Measurements from ENCODE around the gene GTPBP4. TPM values are rescaled to one million over a fixed set of nuclear protein-coding genes. Genes with fewer than 3 reads are reported as not detected.

The GTPBP4 gene
- total RNA-seq, 2 donors from 2014 or later: 31.7 to 105 TPM

DNA sequence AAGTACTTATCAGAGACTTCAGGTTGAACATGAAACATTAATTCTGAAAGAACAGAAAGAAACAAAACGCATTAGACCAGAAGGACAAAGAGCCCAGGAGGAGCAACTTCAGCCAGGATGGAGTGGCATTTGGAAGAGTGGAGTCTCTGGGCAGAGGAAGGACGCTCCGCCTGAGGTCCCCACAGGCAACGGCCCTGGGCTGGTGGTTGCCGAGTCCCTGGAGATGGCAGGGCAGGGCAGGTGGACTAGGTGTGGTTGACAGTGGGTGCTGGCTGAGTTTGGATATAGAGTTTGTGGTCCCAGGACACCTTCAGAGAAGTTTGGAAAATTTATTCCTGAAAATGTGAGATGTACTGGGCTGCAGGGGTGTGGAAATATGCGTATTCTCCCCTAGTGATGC, 29.4 kb upstream of the GTPBP4 start:
- DNase-seq (ENCODE audit: low spot score) (no peak), ATAC-seq (ENCODE audit: insufficient number of reproducible peaks, low FRiP score, low read depth) (no peak)
- H3K4me1 ChIP-seq (ENCODE audit: control insufficient read depth in 1 of 2, low read depth in 2 of 2): no peaks in the 10 kb centered on the region
- no peaks in the 10 kb centered on the region for H3K36me3 ChIP-seq
- H3K9me3 ChIP-seq: no peaks in the 10 kb centered on the region
- H3K27me3 ChIP-seq (replicated peaks; ENCODE audit: insufficient read depth): no peaks in the 10 kb centered on the region
- H3K27ac ChIP-seq: no peak overlapping the region
- H3K4me3 ChIP-seq: no peak overlapping the region
- TF ChIP-seq, protein P1, sequence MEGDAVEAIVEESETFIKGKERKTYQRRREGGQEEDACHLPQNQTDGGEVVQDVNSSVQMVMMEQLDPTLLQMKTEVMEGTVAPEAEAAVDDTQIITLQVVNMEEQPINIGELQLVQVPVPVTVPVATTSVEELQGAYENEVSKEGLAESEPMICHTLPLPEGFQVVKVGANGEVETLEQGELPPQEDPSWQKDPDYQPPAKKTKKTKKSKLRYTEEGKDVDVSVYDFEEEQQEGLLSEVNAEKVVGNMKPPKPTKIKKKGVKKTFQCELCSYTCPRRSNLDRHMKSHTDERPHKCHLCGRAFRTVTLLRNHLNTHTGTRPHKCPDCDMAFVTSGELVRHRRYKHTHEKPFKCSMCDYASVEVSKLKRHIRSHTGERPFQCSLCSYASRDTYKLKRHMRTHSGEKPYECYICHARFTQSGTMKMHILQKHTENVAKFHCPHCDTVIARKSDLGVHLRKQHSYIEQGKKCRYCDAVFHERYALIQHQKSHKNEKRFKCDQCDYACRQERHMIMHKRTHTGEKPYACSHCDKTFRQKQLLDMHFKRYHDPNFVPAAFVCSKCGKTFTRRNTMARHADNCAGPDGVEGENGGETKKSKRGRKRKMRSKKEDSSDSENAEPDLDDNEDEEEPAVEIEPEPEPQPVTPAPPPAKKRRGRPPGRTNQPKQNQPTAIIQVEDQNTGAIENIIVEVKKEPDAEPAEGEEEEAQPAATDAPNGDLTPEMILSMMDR (IDR thresholded peaks at IDR 0.05): no peak

DNA sequence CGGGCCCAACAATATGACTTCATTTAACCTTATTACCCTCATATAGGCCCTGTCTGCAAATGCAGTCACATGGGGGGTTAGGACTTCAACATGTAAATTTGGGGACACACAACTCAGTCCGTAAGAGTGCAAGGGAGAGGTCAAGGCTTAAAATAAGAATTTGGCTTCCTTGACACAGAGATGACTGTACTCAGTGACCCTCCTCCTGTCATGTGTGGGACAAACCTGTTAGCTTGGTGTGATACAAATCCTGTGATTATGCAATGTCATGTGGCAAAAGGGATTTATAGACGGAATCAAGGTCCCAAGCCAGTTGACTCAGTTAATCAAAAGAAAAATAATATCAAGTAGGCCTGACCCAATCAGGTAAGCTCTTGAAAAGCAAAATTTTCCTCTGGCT, 25.9 kb upstream of the GTPBP4 start:
- TF ChIP-seq, protein P1 (IDR thresholded peaks at IDR 0.05): no peak
- no peaks in the 10 kb centered on the region for H3K4me1 ChIP-seq (ENCODE audit: control insufficient read depth in 1 of 2, low read depth in 2 of 2)
- H3K4me3 ChIP-seq: no peak overlapping the region
- H3K27me3 ChIP-seq (replicated peaks; ENCODE audit: insufficient read depth): no peaks in the 10 kb centered on the region
- ATAC-seq (ENCODE audit: insufficient number of reproducible peaks, low FRiP score, low read depth): no peak
- no peaks in the 10 kb centered on the region for H3K36me3 ChIP-seq
- no peaks in the 10 kb centered on the region for H3K9me3 ChIP-seq
- no peak overlapping the region for H3K27ac ChIP-seq
- no peak for DNase-seq (ENCODE audit: low spot score)

DNA sequence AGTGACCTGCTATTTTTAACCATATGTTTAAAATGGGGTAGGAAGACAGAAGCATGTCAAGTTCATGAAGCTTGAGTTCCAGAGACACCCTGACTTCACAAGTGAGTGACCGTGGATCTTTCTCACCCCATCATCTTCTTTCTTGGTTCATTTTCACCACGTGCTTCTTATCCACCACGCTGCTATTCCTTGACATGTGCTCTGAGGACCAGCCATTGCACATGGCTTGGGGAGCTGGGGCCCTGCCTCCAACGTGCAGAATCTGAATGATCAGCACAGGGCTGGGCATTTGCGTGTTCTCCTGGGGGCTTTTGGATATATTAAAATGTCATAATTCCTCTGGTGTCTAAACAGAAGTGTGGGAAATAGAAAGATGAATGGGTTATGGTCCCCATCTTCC, 25.0 kb upstream of the GTPBP4 start:
- no peaks in the 10 kb centered on the region for H3K9me3 ChIP-seq
- no peaks in the 10 kb centered on the region for H3K36me3 ChIP-seq
- ATAC-seq (ENCODE audit: insufficient number of reproducible peaks, low FRiP score, low read depth) (no peak), DNase-seq (ENCODE audit: low spot score) (no peak)
- no peak overlapping the region for H3K27ac ChIP-seq
- no peak overlapping the region for H3K4me3 ChIP-seq
- no peaks in the 10 kb centered on the region for H3K27me3 ChIP-seq (replicated peaks; ENCODE audit: insufficient read depth)
- TF ChIP-seq, protein P1 (IDR thresholded peaks at IDR 0.05): no peak
- H3K4me1 ChIP-seq (ENCODE audit: control insufficient read depth in 1 of 2, low read depth in 2 of 2): no peaks in the 10 kb centered on the region

DNA sequence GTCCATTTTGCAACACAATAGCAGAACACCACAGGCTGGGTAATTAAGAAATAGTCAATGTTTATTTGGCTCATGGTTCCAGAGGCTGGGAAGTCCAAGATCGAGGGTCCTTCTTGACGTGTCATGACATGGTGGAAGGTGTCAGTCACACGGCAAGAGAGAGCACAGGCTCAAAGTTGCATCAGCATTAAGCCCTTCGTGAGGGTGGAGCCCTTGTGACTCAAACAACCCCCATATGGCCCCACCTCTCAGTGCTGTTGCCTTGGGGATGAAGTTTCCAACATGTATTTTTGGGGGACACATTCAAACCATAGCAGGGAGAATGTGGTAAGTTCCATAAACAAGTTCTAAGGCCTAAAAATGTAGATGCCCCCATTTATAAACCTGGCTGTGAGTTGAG, 24.6 kb upstream of the GTPBP4 start:
- ATAC-seq (ENCODE audit: insufficient number of reproducible peaks, low FRiP score, low read depth): no peak
- Histone ChIP-seq H3K27me3 (replicated peaks; ENCODE audit: insufficient read depth) (no peaks in the 10 kb centered on the region), H3K9me3 (no peaks in the 10 kb centered on the region), H3K36me3 (no peaks in the 10 kb centered on the region), H3K4me3 (no peak overlapping the region), H3K4me1 (ENCODE audit: control insufficient read depth in 1 of 2, low read depth in 2 of 2) (no peaks in the 10 kb centered on the region), H3K27ac (no peak overlapping the region)
- TF ChIP-seq, protein P1 (IDR thresholded peaks at IDR 0.05): no peak
- no peak for DNase-seq (ENCODE audit: low spot score)

DNA sequence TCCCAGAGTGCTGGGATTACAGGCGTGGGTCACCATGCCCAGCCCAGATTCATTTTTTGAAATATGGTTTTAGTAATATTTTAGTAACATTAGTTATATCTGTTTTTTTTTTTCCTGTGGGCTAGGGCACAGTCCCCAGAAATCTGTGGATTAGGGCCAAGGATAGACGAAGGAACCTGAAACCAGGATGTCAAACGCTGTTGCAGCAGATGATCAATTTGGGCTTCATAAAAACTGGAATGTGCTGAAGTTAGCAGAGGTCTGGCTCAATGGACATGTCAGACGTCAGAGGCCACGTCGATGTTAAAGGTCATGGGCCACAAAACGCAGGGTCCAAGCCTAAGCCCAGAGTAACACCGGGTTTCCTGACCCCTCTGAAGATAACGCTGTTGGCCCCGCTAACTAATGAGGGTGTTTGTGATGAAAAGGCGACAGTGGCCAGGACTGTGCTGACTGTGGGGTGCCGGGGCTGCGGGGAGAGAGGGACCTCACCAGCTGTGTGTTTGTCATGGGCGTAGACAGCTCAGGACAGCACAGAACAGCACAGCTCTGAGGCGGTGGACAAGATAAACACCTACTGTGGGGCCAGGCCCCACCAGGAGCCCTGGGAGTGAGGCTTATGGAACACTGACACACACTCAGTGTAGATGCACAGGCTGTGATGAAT, 23.8 kb upstream of the GTPBP4 start:
- H3K27me3 ChIP-seq (replicated peaks; ENCODE audit: insufficient read depth): no peaks in the 10 kb centered on the region
- no peak overlapping the region for H3K4me3 ChIP-seq
- ATAC-seq (ENCODE audit: insufficient number of reproducible peaks, low FRiP score, low read depth) (no peak), DNase-seq (ENCODE audit: low spot score) (no peak)
- no peaks in the 10 kb centered on the region for H3K4me1 ChIP-seq (ENCODE audit: control insufficient read depth in 1 of 2, low read depth in 2 of 2)
- no peak overlapping the region for H3K27ac ChIP-seq
- TF ChIP-seq, protein P1 (IDR thresholded peaks at IDR 0.05): no peak
- no peaks in the 10 kb centered on the region for H3K9me3 ChIP-seq
- H3K36me3 ChIP-seq: no peaks in the 10 kb centered on the region

All from thoracic aorta (tissue), 2 donors.